T follicular helper cell (primary cell): ENCODE results near the gene RALY.
A peak's percentile ranks its signal among the peaks of the same experiment; 100 is the strongest.

Experiments
- DNase-seq: peaks from one replicate; pipeline ENCODE4 v3.0.0-alpha.2; 2020; ENCODE audit warnings: low read depth

The RALY gene

DNA sequence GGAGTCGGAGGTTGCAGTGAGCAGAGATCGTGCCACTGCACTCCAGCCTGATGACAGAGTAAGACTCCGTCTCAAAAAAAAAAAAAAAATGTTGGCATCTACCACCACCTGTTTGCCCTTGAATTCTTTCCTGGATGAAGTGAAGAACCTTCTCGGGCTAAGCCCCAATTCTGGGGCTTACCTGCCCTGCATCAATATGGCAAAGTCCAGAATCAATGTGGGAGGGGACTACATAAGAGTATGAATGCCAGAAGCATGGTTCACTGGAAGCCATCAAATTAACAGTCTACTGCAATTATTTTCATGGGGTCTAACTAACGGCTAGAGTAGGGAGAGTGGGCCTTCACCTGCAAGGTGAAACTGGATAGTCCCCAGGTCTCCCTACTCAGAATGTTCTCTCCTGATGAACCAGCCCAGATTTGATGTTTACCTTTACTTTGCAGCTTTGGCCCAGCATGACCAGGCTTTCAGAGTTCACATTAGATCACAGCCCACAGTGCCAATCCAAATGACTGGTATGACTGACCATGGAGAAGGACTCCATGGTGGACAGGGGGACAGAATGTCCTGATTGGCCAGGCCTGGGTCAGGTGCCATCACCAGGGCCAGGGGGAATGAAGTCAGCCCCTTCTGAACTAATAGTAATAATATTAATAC, 7.0 kb upstream of the RALY start:
- DNase-seq: no peak

DNA sequence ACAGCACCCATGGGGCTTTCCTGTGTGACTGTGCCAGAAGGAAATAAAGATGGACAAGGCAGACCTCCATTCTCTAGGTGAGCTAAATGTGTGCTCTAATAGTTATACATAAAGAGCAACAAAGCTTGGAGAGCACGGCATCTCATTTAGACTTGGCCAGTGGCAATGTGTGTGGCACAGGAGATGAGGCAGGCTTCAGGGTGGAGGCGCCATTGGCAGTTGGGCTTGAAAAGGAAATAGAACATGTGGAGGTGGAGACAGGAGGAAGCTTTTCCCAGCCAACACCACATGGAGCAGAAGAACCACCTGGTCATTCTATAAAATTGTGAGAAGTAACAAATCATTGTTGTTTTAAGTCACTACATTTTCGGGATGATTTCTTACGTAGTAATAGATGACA, 3.6 kb upstream of the RALY start:
- no peak for DNase-seq

DNA sequence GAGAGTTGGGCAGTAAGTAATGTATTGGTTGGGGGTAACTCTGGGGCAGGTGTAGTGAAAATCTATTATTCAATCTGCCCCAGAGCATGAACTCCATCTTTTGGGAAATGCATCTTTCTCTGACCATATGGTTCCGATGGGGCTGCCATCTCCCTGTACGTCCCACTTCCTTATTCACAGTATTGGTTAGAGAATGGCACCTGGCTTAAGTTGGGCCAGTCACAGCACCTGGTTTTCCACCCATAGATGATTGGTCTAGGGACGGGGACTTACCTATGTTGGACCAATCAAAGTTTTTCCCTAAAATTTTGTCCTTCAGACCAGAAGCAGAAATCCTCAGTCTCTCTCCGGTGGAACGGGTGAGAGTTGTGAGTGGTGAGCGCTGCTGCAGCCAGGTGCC, 2.2 kb upstream of the RALY start:
- no peak for DNase-seq

DNA sequence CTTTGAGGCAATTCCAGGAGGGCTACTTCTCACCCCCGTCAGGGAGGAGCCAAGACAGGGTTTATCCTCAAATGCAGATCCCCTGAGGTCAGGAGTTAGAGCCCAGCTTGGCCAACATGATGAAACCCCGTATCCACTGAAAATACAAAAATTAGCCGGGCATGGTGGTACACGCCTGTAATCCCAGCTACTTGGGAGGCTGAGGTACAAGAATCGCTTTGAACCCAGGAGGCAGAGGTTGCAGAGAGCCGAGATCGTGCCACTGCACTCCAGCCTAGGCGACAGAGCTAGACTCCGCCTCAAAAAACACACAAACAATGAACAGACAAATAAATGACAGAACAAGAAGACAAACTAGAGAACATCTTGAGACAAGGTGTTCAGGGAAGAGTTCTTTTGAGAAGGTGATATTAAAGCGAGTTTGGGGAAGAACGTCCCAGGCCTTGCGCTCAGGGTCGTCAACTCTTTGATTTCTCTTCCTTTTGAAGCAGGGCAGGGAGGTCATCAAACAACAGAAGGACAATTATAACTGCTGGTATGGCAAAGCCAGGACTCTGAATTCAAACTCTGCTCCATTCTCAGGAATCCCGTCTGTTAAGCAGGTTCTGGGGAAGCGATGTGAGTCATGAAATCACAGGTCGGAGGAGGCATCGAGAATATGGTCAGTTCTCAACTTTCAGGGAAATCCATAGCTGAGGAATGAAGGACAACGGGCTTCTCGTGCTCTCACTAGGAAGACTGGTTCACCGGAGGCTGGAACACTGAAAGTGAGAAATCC, 1.4 kb upstream of the RALY start:
- no peak for DNase-seq

DNA sequence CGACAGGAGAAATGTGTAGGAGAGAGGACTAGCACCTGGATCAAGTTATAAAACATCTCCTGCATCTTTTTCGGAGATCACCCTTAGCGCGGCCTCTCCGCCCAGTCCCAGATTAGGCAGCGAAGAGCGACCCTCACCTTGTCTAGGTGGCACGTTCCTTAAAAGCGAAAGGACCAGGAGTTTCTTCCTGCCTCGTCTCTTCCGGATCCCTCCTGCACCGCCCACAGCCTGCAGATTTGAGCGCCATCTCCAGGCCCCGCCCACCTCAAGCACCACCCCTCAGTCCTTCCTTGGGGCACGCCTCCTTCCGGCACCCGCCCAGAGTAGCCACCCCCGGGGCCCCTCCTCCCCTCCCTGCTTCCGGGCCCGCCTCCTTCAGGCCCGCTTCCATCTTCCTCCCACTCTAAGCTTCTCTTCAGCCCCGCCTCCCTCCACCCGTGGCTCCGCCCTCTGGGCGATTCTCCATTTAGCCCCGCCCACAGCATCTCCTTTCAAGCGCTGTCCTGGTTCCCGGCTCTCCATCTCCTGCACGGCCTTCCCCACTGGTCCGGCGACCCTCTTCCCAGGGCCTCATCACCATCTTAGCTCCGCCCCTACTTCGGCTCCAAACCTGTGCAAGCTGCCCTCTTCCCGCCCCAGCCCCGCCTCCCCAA, 662 bp upstream of the RALY start:
- peak; percentile 99 for DNase-seq

DNA sequence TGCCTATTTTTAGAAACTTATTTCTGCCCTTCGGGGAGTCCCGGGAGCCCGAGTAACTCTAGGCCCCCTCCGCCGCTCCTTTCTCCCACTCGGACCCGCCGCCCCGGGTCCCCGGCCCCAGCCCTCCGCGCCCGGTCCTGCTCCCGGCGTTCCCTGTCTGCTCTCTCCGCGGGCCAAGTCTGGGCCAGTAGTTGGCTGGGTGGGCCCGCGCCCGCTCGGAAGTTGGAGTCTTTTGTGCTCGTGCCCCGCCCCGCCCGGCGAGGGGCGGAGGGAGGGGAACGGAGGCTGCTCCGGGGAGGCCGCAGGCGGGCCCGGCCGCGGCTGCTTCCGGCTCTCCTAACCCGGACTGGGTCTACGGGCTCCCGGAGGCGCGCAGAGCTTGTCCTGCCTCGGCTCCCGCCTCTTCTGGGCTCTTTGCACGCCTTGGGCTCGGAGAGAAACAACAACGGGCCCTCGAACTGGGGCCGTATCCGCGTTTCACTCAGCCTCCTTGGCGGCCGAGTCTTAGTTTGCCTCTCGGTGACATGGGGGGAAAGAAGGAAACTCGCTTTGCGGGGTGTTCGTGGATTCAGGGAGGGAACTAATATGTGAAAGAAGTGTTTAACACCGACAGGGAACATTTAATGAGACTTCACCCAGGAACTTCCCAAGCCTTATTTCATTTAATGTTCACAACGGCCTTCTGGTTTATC, 657 bp downstream of the RALY start:
- peak; percentile 66 for DNase-seq

DNA sequence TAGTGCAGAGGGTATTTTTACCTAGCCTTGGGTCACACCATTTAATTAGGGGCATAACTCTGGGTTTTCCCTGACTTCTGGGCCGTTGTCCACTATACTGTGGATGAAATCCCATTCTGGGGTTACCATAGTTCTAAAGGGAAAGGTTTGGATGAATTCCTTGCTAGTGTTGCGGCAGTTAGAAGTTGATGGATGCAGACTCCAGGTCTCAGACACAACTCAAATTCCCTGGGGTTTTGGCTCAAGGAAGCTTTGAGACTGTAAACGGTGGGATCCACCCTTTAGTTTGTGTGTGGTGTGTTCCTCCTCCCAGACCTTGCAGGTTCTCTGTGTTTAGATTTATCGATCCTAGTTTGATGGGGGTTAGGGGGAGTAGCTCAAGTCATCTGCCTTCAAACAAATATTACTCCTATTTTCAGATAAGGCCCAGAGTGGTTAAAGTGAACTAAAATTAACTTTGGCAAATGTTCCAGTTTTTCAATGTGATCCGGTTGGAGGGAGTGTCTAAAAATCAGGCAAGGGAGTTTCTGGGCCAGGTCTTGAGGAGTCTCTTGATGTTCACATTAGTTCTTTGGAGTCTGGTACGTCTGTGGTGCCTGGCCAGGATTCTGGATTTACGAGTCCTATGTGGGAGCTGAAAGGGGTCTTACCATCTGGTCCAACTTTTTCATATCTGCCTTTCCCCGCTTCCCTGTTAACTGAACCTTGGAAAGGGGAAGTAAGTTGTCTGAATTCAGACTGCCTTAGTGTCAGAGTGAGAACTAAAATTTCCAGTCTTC, 1.5 kb downstream of the RALY start:
- DNase-seq: no peak

DNA sequence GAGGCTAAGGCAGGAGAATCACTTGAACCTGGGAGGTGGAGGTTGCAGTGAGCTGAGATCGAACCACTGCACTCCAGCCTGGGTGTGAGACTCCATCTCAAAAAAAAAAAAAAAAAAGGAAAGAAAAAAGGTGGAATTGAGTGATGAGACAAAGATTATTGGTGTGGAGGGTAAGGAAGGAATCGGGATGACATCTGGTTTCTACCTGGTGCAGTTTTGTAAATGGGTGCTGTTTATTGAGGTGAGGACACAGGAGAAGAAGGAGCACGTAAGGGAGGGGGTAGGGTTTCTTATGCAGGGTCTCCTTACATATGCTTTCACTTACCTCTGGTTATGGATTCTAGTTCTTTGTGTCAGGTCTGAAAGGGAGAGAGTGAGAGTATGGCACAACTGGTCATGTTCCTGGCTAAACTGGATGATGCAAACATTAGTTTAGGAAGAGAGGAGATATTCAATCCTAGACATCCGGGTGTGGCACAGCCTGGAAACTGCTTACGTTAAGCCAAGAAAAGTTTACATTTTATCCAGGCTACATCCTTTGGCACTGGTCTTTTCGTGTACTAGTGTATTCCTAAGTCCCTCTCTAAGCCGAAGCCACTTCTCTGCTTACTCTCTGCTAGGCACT, 5.4 kb downstream of the RALY start:
- no peak for DNase-seq

DNA sequence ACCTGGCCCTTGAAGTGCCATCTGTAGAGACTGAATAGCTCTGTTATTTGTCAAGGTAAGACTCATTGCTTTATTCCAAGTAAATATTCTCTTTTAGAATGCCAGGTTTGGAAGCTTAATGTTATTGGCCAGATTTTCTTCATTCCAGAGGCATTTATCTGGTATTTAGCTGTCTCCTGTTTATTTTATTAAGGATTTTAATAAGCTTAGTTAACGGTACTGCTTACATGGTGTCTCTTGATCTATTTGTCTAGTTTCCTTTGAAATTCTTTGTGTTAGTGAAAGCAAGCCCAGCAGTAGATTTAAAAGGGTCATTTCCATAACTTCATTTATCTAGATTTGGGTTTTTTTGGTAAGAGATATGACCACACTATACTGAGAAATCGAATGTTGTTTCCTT, 7.7 kb downstream of the RALY start:
- DNase-seq: no peak

DNA sequence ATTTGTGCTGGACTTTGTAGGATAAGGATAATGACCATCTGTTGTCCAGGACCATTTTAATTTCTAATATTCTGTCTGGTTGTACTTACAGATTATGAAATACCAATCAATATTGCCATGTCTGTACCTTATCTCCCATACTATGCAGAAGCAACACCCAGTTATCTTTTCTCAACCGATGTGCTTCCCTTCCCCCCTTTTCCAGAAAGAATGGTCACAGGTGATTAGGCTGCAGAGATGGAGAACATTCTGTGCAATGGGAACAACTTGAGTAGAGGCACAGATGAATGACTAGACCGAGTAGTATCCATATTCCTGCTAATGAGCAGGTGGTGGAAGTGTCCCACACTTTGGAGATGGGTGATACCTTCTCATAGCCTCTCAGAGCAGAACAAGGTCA, 10.5 kb downstream of the RALY start:
- DNase-seq: no peak

DNA sequence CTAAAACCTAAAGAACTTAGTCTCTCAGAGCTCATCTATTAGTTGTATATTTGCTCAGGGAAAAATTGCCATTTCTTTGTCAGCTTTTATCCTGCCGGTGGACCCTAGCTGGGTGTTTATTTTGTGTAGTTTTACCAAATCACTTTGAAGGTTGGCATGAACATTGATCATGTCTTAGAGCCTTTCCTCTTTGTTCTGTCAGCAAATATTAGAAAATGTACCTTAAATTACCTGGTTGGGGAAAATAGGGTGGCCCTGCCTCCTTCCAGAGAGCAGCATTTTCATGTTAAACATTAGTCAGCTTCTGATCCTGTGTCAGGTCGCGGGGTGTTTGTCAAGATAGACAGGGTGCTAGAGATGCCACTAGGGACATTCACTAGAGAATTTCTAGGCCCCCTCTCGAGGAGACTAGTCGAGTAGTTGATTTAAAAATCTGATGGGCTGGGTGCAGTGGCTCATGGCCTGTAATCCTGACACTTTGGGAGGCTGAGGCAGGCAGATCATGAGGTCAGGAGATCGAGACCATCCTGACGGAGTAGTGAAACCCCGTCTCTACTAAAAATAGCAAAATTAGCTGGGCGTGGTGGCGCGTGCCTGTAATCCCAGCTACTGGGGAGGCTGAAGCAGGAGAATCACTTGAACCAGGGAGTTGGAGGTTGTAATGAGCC, 11.2 kb downstream of the RALY start:
- no peak for DNase-seq

DNA sequence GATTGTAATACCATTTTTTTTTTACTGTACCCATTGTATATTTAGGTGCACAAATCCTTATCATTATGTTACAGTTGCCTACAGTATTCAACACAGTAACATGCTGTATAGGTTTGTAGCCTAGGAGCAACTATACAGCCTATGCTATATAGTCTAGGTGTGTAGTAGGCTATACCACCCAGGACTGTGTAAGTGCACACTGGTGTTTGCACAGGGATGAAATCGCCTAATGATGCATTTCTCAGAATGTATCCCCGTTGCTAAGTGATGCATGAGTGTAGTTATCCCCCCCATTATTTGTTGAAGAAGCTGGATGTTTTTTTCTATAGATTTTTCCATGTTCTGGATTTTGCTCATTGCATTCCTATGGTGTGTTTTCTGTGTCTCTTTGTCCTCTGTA, 12.9 kb downstream of the RALY start:
- DNase-seq: no peak

DNA sequence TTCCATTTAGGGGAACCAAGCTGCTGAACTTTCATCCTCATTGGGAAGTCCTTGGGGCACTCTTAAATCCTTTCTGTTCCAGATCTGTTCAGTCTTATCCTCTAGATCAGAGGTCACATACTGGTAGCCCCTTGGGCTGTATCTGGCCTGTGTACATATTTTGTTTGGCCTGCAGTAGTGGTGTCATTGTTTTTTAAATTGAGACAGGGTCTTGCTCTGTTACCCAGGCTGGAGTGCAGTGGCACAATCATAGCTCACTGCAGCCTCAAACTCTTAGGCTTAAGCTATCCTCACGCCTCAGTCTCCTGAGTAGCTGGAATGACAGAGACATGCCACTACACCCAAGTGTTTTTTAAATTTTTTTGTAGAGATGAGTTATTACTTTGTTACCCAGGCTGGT, 14.8 kb downstream of the RALY start:
- no peak for DNase-seq

DNA sequence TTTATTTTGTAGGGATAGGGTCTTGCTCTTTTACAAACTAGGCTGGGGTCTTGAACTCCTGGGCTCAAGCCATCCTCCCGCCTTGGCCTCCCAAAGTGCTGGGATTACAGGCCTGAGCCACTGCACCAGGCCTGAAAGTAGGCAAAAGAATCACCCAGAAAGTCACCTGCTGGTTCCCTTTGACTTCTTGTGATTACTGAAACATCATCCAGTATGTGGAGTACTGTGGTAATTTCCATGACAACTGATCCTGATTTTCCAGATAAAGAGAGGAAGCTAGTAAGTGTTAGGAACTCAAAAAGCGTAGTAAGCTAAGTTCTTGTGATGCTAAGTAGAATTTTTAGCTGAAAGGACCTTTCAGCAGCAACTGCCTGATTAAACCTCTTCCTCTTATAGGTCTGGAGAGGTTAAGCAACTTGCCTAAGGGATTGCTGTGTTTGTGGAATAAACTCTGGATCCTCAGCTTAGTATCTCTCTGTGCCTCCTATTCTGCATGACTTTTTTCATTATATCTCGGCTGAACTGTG, 16.8 kb downstream of the RALY start:
- no peak for DNase-seq

DNA sequence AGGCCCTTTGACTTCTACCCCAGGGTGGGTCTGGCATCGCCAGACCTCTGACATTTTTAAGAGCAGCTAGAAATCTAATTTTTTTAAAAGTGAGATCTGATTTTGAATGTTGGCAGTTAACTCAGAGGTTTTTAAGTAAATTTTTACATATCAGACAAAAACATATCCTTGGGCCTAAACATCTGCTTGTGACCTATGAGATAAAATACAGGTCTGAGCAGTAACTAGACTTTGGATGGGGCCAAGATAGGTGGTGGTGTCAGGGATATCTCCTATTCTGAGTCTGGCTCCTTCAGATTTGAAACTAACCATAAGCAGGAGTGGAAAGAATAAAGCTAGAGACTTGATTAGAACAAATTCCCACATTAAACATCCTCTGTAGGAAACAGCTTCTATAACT, 17.6 kb downstream of the RALY start:
- no peak for DNase-seq

DNA sequence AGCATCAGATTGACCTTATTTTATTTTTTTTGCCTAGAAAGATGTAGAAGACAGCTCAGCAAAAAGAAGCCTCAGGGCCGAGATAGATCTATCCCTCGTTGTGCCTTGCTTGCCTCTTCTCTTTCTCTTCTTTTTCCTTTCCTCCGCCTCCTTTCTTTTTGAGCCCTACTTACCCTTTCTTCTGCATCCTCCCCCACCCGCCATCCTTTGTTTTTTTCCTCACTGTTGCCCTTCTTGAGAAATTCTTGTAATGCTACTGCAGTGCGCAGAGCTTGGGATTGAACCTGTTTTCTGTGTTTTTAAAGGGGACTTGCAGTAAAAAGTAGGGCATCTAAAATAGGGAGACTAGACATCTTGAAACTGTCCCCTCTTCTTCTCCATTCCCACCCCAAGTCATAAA, 18.6 kb downstream of the RALY start:
- no peak for DNase-seq

DNA sequence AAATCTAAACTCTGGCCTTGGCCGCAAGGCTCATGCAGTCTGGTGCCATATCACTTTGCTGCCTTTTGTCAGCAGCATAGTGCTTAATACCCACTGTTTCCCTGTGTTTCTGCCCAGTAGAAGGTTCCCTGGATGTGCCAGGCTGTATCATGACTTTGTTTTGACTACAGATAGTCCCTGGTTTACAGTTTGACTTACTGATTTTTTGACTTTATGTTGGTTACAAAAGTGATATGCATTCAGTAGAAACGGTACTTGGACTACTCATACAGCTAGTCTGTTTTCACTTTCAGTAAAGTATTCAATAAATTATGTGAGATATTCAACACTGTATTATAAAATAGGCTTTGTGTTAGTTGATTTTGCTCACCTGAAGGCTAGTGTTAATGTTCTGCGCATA, 19.0 kb downstream of the RALY start:
- DNase-seq: no peak

DNA sequence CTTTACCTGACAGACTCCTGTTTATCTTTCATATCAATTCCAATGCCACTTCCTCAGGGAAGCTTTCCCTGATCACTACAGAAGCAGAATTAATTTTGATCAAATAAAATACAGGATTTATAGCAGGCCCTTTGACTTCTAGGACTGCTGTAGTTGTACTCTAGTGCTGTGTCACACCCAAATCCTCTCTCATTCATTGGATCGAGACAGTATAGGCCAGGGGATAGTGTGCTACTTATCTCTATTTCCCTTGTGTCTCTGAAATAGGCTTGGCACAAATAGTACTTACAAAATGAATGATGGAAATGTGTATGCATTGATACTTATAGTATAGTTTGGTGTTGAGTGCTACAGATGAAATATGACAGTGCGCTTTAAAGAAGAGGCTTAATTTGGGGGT, 19.8 kb downstream of the RALY start:
- no peak for DNase-seq

DNA sequence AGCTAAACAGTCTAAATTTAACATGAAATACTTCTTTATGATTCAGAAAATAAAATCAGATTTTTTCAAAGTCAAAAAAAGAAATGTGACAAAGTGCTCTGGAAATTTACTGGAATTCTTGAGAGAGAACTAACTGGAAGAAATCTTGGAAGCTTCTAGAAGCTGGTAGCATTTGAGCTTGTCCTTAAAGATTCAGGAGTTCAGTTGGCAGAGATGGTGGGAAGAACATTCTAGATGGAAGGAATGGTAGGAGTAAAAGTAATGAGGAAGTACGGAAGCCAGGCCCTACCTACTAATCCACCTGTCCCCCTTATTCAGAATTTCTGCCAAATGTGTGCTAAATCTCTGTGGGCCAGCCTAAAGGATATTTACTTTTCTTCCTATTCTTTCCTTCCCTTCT, 21.2 kb downstream of the RALY start:
- DNase-seq: no peak
